ENCODE measurements around the gene CCR4.
"Not testable (repeated sequence)": the region's sequence is repeated elsewhere in the genome, so short reads cannot be mapped to it uniquely, and the experiment has no call there.

The CCR4 gene

DNA sequence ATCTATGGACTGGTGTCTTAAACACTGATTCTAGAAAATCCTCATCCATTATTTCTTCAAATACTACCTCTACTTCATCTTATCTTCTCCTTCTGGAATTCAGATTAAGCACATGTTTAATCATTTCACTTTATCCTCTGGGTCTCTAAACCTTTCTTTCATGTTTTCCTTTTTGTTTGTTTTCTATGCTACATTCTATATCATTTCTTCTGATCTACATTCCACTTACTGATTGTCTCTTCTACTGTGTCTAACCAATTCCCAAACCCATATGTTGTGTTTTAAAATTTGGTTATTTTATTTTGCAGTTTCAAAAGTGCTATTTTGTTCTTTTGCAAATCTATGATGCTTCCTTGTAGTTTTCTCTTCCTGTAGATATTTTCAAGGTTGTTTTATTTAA lies 31.7 kb downstream of the CCR4 start:
- H3K27me3 ChIP-seq (ENCODE audit: insufficient read depth, low read length): 0 out of 2 replicates have a peak, but pooled peaks cover 2% of the 10 kb centered on the region
- H3K4me3 ChIP-seq (ENCODE audit: low read depth, low read length): no peak overlapping the region
- no peaks in the 10 kb centered on the region for H3K4me1 ChIP-seq (ENCODE audit: control insufficient read depth, insufficient read depth, low read length, unreplicated experiment)
- no peak overlapping the region for H2AFZ ChIP-seq (ENCODE audit: low read length, unreplicated experiment)
- H3K27ac ChIP-seq (ENCODE audit: low read depth, low read length): no peak overlapping the region
- no peaks in the 10 kb centered on the region for H3K36me3 ChIP-seq (ENCODE audit: insufficient read depth, low read length)
- no peaks in the 10 kb centered on the region for H3K79me2 ChIP-seq (ENCODE audit: control insufficient read depth, insufficient read depth, low read length, unreplicated experiment)

DNA sequence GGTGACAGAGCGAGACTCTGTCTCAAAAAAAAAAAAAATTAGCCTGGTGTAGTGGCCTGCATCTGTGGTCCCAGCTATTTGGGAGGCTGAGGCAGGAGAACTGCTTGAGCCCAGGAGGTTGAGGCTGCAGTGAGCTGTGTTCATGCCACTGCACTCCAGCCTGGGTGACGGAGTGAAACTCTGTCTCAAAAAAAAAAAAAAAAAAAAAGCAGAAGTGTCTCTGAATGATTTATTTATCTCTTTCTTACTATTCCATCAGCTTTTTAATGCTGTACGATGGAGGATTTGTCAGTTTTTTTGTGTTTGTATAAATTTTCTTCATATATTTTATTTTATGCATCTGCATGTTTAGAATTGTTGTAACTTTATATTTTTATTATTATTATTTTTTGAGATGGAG lies 33.5 kb downstream of the CCR4 start:
- H3K4me3 ChIP-seq (ENCODE audit: low read depth, low read length); H3K4me1 ChIP-seq (ENCODE audit: control insufficient read depth, insufficient read depth, low read length, unreplicated experiment); H3K27me3 ChIP-seq (ENCODE audit: insufficient read depth, low read length); H2AFZ ChIP-seq (ENCODE audit: low read length, unreplicated experiment); H3K36me3 ChIP-seq (ENCODE audit: insufficient read depth, low read length); H3K79me2 ChIP-seq (ENCODE audit: control insufficient read depth, insufficient read depth, low read length, unreplicated experiment); H3K27ac ChIP-seq (ENCODE audit: low read depth, low read length): not testable (repeated sequence)

DNA sequence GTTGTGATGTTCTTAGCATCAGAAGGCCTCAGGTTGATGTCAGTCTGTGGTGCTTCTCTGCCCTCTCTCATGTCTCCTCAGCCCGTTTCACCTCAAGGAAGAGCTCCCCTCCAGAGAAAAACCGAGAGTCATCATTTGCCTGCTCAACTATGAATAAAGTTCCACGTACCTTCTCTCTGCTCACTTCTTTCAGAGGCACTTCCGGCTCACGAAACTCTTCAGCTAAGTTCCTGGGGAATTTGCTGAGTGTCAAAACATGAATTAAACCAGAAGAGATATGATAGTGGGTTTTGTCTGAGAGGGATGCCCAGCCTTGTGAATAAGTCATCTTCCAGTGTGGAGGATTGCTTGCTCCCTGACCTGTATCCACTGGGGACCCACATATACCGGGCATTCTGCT lies 37.7 kb downstream of the CCR4 start:
- no peak overlapping the region for H3K4me3 ChIP-seq (ENCODE audit: low read depth, low read length)
- H3K27ac ChIP-seq (ENCODE audit: low read depth, low read length): no peak overlapping the region
- H3K4me1 ChIP-seq (ENCODE audit: control insufficient read depth, insufficient read depth, low read length, unreplicated experiment): no peaks in the 10 kb centered on the region
- no peaks in the 10 kb centered on the region for H3K27me3 ChIP-seq (ENCODE audit: insufficient read depth, low read length)
- no peaks in the 10 kb centered on the region for H3K36me3 ChIP-seq (ENCODE audit: insufficient read depth, low read length)
- H2AFZ ChIP-seq (ENCODE audit: low read length, unreplicated experiment): no peak overlapping the region
- H3K79me2 ChIP-seq (ENCODE audit: control insufficient read depth, insufficient read depth, low read length, unreplicated experiment): no peaks in the 10 kb centered on the region

DNA sequence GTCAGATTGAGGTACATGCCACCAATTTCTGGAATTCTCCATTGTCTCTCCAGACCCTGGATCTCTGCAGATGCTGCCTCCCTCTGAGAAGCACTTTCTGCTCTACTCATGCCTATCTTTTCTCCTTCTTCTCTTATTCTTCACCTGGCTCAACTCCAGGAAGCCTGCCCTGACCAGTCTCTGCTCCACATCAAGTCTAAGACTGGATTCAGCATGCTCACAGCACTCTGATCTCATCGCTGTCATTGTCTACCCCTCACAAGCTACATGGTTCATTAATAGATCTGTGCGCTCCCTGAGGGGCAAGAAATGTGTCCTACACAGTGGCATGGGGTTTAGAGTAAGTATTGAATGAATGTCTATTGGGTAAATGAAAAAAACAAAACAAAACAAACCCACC lies 38.7 kb downstream of the CCR4 start:
- no peaks in the 10 kb centered on the region for H3K36me3 ChIP-seq (ENCODE audit: insufficient read depth, low read length)
- H3K4me1 ChIP-seq (ENCODE audit: control insufficient read depth, insufficient read depth, low read length, unreplicated experiment): no peaks in the 10 kb centered on the region
- H3K27me3 ChIP-seq (ENCODE audit: insufficient read depth, low read length): no peaks in the 10 kb centered on the region
- H2AFZ ChIP-seq (ENCODE audit: low read length, unreplicated experiment): no peak overlapping the region
- H3K79me2 ChIP-seq (ENCODE audit: control insufficient read depth, insufficient read depth, low read length, unreplicated experiment): no peaks in the 10 kb centered on the region
- no peak overlapping the region for H3K27ac ChIP-seq (ENCODE audit: low read depth, low read length)
- H3K4me3 ChIP-seq (ENCODE audit: low read depth, low read length): no peak overlapping the region

DNA sequence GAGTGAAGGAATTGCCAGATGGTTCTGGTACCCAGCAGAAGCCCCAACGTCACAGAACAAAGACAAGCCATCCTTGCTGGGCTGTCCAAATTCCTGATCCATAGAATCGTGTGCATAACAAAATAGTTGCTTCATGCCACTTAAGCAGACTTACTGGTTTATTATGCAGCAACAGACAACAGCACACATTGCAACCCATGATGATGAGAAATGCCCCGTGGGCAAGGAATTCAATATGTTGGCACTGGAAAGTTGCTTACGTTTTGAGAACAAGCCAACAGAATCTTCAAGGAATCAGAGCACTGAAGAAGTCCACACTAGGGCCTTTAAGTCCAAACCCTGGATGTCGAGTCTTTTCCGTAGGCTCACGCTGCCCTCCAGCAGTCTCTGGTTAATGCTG lies 40.3 kb downstream of the CCR4 start:
- Histone ChIP-seq H3K27ac (ENCODE audit: low read depth, low read length) (no peak overlapping the region), H3K79me2 (ENCODE audit: control insufficient read depth, insufficient read depth, low read length, unreplicated experiment) (no peaks in the 10 kb centered on the region), H2AFZ (ENCODE audit: low read length, unreplicated experiment) (no peak overlapping the region), H3K4me1 (ENCODE audit: control insufficient read depth, insufficient read depth, low read length, unreplicated experiment) (no peaks in the 10 kb centered on the region), H3K36me3 (ENCODE audit: insufficient read depth, low read length) (peaks cover 2% of the 10 kb centered on the region; the same call in 1 of the 2 replicates), H3K4me3 (ENCODE audit: low read depth, low read length) (no peak overlapping the region), H3K27me3 (ENCODE audit: insufficient read depth, low read length) (no peaks in the 10 kb centered on the region)

DNA sequence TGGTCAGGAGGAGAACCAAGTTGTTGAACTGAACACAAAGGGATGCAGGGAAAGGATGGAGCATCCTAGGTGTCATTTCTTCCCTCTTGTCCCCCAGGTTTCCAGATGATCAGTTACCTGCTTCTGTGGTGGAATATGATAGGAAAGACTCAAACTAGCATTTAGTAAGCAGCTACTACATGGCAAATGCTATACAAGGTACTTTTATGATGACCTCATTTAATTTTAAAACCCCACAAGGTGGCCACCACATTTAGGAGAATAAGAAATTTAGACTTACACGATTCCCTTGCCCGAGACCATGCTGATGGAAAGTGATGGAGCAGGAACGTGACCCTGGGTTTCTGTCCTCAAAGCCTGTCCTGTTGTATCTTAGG lies 40.9 kb downstream of the CCR4 start:
- Histone ChIP-seq H3K27me3 (ENCODE audit: insufficient read depth, low read length) (no peaks in the 10 kb centered on the region), H3K79me2 (ENCODE audit: control insufficient read depth, insufficient read depth, low read length, unreplicated experiment) (no peaks in the 10 kb centered on the region), H2AFZ (ENCODE audit: low read length, unreplicated experiment) (no peak overlapping the region), H3K4me1 (ENCODE audit: control insufficient read depth, insufficient read depth, low read length, unreplicated experiment) (no peaks in the 10 kb centered on the region), H3K27ac (ENCODE audit: low read depth, low read length) (no peak overlapping the region), H3K36me3 (ENCODE audit: insufficient read depth, low read length) (peaks cover 4% of the 10 kb centered on the region; the same call in 1 of the 2 replicates), H3K4me3 (ENCODE audit: low read depth, low read length) (no peak overlapping the region)

DNA sequence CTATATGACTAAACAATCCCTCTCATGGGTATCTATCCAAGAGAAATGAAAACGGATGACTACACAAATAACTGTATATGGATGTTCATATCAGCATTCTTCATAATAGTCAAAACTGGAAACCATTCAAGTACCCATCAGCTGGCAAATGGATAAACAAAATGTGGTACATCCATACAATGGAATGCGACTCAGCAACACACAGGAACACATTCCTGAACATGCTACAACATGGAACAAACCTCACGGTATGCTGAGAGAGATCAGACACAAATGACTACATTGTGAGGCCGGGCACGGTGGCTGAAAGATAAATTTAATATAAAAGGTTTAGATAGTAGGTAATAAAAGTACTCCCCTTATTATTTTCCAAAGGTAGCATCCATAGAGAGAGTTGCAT lies 42.6 kb downstream of the CCR4 start:
- Histone ChIP-seq H3K36me3 (ENCODE audit: insufficient read depth, low read length) (peaks cover 4% of the 10 kb centered on the region; the same call in 1 of the 2 replicates), H3K79me2 (ENCODE audit: control insufficient read depth, insufficient read depth, low read length, unreplicated experiment) (no peaks in the 10 kb centered on the region), H3K27me3 (ENCODE audit: insufficient read depth, low read length) (no peaks in the 10 kb centered on the region), H3K27ac (ENCODE audit: low read depth, low read length) (no peak overlapping the region), H3K4me3 (ENCODE audit: low read depth, low read length) (no peak overlapping the region), H3K4me1 (ENCODE audit: control insufficient read depth, insufficient read depth, low read length, unreplicated experiment) (no peaks in the 10 kb centered on the region), H2AFZ (ENCODE audit: low read length, unreplicated experiment) (no peak overlapping the region)

DNA sequence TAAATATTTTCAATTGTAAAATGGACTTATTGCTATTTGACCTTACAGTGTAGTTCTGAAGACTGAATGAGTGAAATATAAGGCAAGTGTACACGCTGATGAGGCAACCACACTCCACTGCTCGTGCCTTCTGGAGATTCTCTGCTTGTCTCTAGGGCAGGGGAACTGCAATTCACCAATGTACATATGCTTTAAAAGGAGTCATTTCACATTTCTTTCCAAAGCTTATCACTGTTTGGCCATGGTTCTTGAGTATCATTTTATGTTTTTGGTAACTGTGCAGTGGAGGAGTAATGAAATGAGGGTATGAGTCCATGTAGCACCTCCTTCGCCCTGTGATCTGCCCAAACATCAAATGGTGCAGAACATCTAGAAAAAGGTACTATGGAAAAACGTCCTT lies 43.7 kb downstream of the CCR4 start:
- Histone ChIP-seq H3K4me1 (ENCODE audit: control insufficient read depth, insufficient read depth, low read length, unreplicated experiment) (no peaks in the 10 kb centered on the region), H2AFZ (ENCODE audit: low read length, unreplicated experiment) (no peak overlapping the region), H3K36me3 (ENCODE audit: insufficient read depth, low read length) (peaks cover 4% of the 10 kb centered on the region; the same call in 1 of the 2 replicates), H3K4me3 (ENCODE audit: low read depth, low read length) (no peak overlapping the region), H3K27me3 (ENCODE audit: insufficient read depth, low read length) (no peaks in the 10 kb centered on the region), H3K27ac (ENCODE audit: low read depth, low read length) (no peak overlapping the region), H3K79me2 (ENCODE audit: control insufficient read depth, insufficient read depth, low read length, unreplicated experiment) (no peaks in the 10 kb centered on the region)

DNA sequence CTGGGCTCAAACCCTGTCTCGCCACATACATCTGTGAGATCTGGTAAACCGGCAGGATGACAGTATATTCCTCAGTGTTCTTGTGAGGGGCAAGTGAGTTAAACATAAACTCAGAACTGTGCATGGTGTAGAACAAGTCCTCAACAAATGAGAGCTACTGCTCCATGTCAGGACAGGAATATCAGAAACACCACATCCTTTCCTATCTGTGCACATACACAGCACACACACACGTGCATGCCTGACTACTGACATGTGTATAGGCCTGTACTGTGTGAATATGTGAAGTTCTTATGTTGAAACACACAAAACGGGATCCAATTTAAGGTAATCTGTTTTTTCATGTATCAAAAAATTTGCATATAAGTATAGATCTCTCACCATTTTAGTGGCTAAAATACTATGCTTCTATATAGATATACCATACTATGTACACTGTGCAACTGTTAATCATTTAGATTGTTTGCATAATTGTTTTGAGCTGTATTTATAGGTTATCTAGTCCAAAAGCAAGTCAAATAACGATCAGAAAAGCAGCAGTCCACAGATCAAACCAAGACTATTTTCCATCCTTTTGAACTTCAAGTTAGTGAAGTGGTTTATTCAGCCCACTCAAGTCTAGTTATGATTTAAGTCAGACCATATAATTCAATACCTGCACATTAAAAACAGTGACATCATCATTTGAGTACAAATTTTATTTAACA lies 44.8 kb downstream of the CCR4 start:
- Histone ChIP-seq H3K27ac (ENCODE audit: low read depth, low read length) (no peak overlapping the region), H3K4me1 (ENCODE audit: control insufficient read depth, insufficient read depth, low read length, unreplicated experiment) (no peaks in the 10 kb centered on the region), H3K36me3 (ENCODE audit: insufficient read depth, low read length) (peaks cover 4% of the 10 kb centered on the region; the same call in 1 of the 2 replicates)

DNA sequence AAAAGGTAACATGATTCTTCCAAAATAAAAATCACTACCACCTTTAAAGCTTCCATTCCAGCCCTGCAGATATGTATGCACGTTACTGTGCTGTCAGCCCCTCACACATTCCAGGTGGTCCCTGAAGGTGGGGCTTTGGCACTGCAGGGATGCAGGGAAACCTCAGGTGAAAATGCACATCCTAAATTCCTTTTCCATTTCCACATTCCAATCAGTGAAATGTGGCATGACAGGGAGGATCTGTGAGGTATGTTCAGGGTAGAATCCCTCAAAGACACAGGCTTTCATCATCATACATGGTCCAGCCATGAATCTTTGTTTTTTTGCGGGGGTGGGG lies 45.3 kb downstream of the CCR4 start:
- Histone ChIP-seq H3K27me3 (ENCODE audit: insufficient read depth, low read length) (no peaks in the 10 kb centered on the region), H3K4me3 (ENCODE audit: low read depth, low read length) (no peak overlapping the region), H3K79me2 (ENCODE audit: control insufficient read depth, insufficient read depth, low read length, unreplicated experiment) (no peaks in the 10 kb centered on the region), H3K4me1 (ENCODE audit: control insufficient read depth, insufficient read depth, low read length, unreplicated experiment) (no peaks in the 10 kb centered on the region), H3K27ac (ENCODE audit: low read depth, low read length) (no peak overlapping the region), H3K36me3 (ENCODE audit: insufficient read depth, low read length) (peaks cover 4% of the 10 kb centered on the region; the same call in 1 of the 2 replicates), H2AFZ (ENCODE audit: low read length, unreplicated experiment) (no peak overlapping the region)

More for the DNA sequence above, 44.8 kb downstream of the CCR4 start:
- Histone ChIP-seq H2AFZ (ENCODE audit: low read length, unreplicated experiment) (no peak overlapping the region), H3K79me2 (ENCODE audit: control insufficient read depth, insufficient read depth, low read length, unreplicated experiment) (no peaks in the 10 kb centered on the region), H3K27me3 (ENCODE audit: insufficient read depth, low read length) (no peaks in the 10 kb centered on the region), H3K4me3 (ENCODE audit: low read depth, low read length) (no peak overlapping the region)

DNA sequence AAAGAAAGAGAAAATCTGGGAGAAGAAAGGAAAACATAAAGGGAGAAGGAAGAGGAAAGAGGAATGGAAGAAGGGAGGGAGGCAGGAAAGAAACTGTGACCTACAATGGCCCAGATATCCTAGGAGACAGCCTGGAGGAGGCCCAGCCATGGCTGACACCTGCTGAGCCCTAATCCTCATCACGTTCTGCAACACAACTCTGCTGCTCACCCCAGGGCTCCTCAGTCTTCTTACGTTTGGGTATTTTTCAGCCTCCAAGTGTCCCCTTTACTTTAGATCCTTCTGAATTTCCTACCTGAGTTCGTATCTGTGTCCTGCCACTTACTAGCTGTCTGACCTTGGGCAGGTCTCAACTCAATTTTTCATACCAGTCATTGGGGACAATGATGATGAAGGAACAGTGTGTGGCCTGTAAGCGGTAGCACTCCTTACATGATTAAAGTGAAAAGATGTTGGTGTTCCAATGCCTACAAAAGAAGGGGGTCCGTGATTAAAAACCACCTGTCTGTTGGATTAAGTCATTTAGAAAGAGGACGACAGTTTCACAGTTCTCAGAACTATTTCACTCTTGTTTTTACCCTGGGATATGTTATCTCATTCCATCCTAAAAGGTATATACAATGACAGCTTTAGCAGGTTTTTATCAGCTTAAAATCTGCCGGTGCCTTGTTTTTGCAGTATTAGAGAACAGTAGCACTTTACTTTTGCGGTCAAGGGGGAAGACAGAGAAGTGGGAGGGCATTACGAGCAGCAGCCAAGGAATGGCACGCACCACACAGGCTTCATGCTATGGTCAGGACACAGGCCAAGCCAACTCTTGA lies 47.4 kb downstream of the CCR4 start:
- no peak overlapping the region for H3K27ac ChIP-seq (ENCODE audit: low read depth, low read length)
- no peak overlapping the region for H3K4me3 ChIP-seq (ENCODE audit: low read depth, low read length)
- no peaks in the 10 kb centered on the region for H3K27me3 ChIP-seq (ENCODE audit: insufficient read depth, low read length)
- peaks cover 4% of the 10 kb centered on the region; the same call in 1 of the 2 replicates for H3K36me3 ChIP-seq (ENCODE audit: insufficient read depth, low read length)
- no peaks in the 10 kb centered on the region for H3K4me1 ChIP-seq (ENCODE audit: control insufficient read depth, insufficient read depth, low read length, unreplicated experiment)
- H3K79me2 ChIP-seq (ENCODE audit: control insufficient read depth, insufficient read depth, low read length, unreplicated experiment): no peaks in the 10 kb centered on the region
- no peak overlapping the region for H2AFZ ChIP-seq (ENCODE audit: low read length, unreplicated experiment)
